Measurements from ENCODE around the gene ERICH3.

DNA sequence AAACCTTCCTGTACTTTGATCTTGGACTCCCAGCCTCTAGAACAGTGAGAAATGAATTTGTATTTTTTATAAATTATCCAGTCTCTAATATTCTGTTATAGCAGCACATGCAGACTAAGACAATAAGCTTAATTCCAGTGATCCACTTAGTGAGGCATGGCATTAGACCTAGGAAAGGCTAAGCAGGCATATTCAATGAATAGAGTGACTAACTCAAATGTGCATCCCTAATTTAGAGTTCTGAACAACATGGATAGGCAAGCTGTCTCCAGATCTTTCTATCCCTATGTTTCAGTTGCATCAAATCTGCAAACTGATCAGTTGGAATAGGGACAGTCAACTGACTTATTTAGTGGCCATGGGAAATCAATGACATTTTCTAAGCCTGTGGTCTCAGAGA is 4.3 kb upstream of the ERICH3 start:
- TF ChIP-seq, protein P1, sequence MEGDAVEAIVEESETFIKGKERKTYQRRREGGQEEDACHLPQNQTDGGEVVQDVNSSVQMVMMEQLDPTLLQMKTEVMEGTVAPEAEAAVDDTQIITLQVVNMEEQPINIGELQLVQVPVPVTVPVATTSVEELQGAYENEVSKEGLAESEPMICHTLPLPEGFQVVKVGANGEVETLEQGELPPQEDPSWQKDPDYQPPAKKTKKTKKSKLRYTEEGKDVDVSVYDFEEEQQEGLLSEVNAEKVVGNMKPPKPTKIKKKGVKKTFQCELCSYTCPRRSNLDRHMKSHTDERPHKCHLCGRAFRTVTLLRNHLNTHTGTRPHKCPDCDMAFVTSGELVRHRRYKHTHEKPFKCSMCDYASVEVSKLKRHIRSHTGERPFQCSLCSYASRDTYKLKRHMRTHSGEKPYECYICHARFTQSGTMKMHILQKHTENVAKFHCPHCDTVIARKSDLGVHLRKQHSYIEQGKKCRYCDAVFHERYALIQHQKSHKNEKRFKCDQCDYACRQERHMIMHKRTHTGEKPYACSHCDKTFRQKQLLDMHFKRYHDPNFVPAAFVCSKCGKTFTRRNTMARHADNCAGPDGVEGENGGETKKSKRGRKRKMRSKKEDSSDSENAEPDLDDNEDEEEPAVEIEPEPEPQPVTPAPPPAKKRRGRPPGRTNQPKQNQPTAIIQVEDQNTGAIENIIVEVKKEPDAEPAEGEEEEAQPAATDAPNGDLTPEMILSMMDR (IDR thresholded peaks at IDR 0.05; ENCODE audit: insufficient read depth, low read length), result no peak
- TF ChIP-seq GABPA (IDR thresholded peaks at IDR 0.05; ENCODE audit: low read depth), result no peak
- no peak for TF ChIP-seq POLR2AphosphoS5 (IDR thresholded peaks at IDR 0.05; ENCODE audit: low read depth)
